Measurements from ENCODE around the gene HIGD1C. TPM values are rescaled to one million over a fixed set of nuclear protein-coding genes. Genes with fewer than 3 reads are reported as not detected.
"Not testable (repeated sequence)": the region's sequence is repeated elsewhere in the genome, so short reads cannot be mapped to it uniquely, and the experiment has no call there.

The HIGD1C gene
- not detected for total RNA-seq
- polyA plus RNA-seq: not detected

DNA sequence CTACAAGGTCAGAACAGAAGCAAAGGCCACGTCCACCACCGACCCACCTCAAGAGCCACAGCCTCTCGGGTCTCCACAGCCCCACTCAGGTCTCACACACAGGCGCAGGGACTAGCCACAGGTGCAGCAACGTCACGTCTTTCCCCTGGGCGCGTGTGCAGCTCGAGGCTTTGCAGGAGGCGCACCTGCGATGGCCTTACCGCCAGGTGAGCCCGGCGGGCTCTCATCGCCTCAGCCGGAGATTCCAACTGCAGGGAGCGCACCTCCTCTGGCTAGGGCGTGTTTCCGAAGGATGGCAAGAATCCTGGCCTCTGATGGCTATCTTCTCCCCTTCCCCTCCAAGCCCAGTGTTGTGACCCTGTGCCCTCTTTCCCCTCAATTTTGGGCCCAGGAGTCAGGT is at the start of gene HIGD1C:
TSS of gene HIGD1C (plus strand) at position 35 of the 400 bp plus-strand sequence. CDS start 1,455 bp downstream, outside the sequence.
- Histone ChIP-seq H3K36me3 (ENCODE audit: control insufficient read depth, insufficient read depth, low read length) (no peaks in the 10 kb centered on the region), H3K9me3 (ENCODE audit: control insufficient read depth in 2 of 2, low read length in 2 of 2) (no peaks in the 10 kb centered on the region), H3K27ac (ENCODE audit: insufficient read depth, low read length, poor library complexity, severe bottlenecking) (no peak within 1 kb of the TSS), H3K27me3 (ENCODE audit: control insufficient read depth, insufficient read depth, low read length) (no peaks in the 10 kb centered on the region), H3K4me1 (ENCODE audit: control insufficient read depth, insufficient read depth, low read length, poor library complexity, severe bottlenecking) (no peaks in the 10 kb centered on the region), H3K4me3 (ENCODE audit: low read depth, low read length) (no peak within 1 kb of the TSS)
- Mint-ChIP-seq H3K27ac (no peak within 1 kb of the TSS), H3K4me1 (no peaks in the 10 kb centered on the region), H3K4me3 (no peak within 1 kb of the TSS), H3K9me3 (no peaks in the 10 kb centered on the region), H3K27me3 (no peaks in the 10 kb centered on the region), H3K36me3 (peaks cover 6% of the 10 kb centered on the region)
- no peak for ATAC-seq (ENCODE audit: low read depth in 2 of 2)
- no peak for DNase-seq

- Mint-ChIP-seq H3K9me3 (peaks cover 0 to 17% (median 9%) of the 10 kb centered on the region in 7 donors), H3K36me3 (peaks cover 12% of the 10 kb centered on the region)
- not testable (repeated sequence) for ATAC-seq (ENCODE audit: low read depth in 2 of 2); DNase-seq; H3K9me3 ChIP-seq (ENCODE audit: control insufficient read depth in 2 of 2, low read length in 2 of 2); H3K27ac ChIP-seq (ENCODE audit: insufficient read depth, low read length, poor library complexity, severe bottlenecking); H3K4me1 ChIP-seq (ENCODE audit: control insufficient read depth, insufficient read depth, low read length, poor library complexity, severe bottlenecking); H3K27ac Mint-ChIP-seq; H3K27me3 ChIP-seq (ENCODE audit: control insufficient read depth, insufficient read depth, low read length); H3K4me3 ChIP-seq (ENCODE audit: low read depth, low read length); H3K4me1 Mint-ChIP-seq; H3K36me3 ChIP-seq (ENCODE audit: control insufficient read depth, insufficient read depth, low read length); H3K4me3 Mint-ChIP-seq; H3K27me3 Mint-ChIP-seq
Observed at GRCh38 chr12:50908479-50908878, 43.9 kb upstream of the HIGD1C start.

GRCh38 chr12:50912361-50912760 is 40.0 kb upstream of the HIGD1C start:
- not testable (repeated sequence) for ATAC-seq (ENCODE audit: low read depth in 2 of 2); H3K4me1 Mint-ChIP-seq; H3K4me3 ChIP-seq (ENCODE audit: low read depth, low read length); DNase-seq; H3K27ac ChIP-seq (ENCODE audit: insufficient read depth, low read length, poor library complexity, severe bottlenecking); H3K27ac Mint-ChIP-seq; H3K27me3 ChIP-seq (ENCODE audit: control insufficient read depth, insufficient read depth, low read length); H3K27me3 Mint-ChIP-seq; H3K36me3 ChIP-seq (ENCODE audit: control insufficient read depth, insufficient read depth, low read length); H3K4me1 ChIP-seq (ENCODE audit: control insufficient read depth, insufficient read depth, low read length, poor library complexity, severe bottlenecking); H3K4me3 Mint-ChIP-seq
- peaks cover 0 to 41% (median 24%) of the 10 kb centered on the region in 7 donors for H3K9me3 Mint-ChIP-seq
- peaks cover 15 to 19% of the 10 kb centered on the region in 2 experiments for H3K9me3 ChIP-seq (ENCODE audit: control insufficient read depth in 2 of 2, low read length in 2 of 2)
- H3K36me3 Mint-ChIP-seq: peaks cover 15% of the 10 kb centered on the region

DNA sequence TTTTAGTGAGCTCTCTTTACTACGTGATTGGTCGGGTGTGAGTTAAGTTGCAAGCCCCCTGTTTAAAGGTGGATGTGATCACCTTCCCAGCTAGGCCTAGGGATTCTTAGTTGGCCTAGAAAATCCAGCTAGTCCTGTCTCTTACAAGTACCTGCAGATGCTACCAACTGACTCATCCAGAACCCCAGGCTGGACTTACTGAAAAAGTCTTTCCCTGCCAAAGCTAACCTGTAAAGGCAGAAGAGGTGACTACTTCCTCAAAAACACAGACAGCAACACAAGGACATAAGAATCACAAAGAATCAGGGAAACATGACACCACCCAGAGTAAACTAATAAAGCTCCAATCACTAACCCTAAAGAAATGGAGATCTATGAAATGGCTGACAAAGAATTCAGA is 39.1 kb upstream of the HIGD1C start:
- no peak overlapping the region for H3K4me3 Mint-ChIP-seq
- peaks cover 0 to 47% (median 27%) of the 10 kb centered on the region in 7 donors for H3K9me3 Mint-ChIP-seq
- peaks cover 11% of the 10 kb centered on the region for H3K27me3 Mint-ChIP-seq
- H3K36me3 Mint-ChIP-seq: peaks cover 15% of the 10 kb centered on the region
- H3K4me1 Mint-ChIP-seq: no peaks in the 10 kb centered on the region
- no peaks in the 10 kb centered on the region for H3K4me1 ChIP-seq (ENCODE audit: control insufficient read depth, insufficient read depth, low read length, poor library complexity, severe bottlenecking)
- ATAC-seq (ENCODE audit: low read depth in 2 of 2): no peak
- H3K27ac ChIP-seq (ENCODE audit: insufficient read depth, low read length, poor library complexity, severe bottlenecking): no peak overlapping the region
- peaks cover 15 to 19% of the 10 kb centered on the region in 2 experiments for H3K9me3 ChIP-seq (ENCODE audit: control insufficient read depth in 2 of 2, low read length in 2 of 2)
- no peak overlapping the region for H3K4me3 ChIP-seq (ENCODE audit: low read depth, low read length)
- DNase-seq: no peak
- H3K27ac Mint-ChIP-seq: no peak overlapping the region
- H3K36me3 ChIP-seq (ENCODE audit: control insufficient read depth, insufficient read depth, low read length): no peaks in the 10 kb centered on the region
- H3K27me3 ChIP-seq (ENCODE audit: control insufficient read depth, insufficient read depth, low read length): no peaks in the 10 kb centered on the region

DNA sequence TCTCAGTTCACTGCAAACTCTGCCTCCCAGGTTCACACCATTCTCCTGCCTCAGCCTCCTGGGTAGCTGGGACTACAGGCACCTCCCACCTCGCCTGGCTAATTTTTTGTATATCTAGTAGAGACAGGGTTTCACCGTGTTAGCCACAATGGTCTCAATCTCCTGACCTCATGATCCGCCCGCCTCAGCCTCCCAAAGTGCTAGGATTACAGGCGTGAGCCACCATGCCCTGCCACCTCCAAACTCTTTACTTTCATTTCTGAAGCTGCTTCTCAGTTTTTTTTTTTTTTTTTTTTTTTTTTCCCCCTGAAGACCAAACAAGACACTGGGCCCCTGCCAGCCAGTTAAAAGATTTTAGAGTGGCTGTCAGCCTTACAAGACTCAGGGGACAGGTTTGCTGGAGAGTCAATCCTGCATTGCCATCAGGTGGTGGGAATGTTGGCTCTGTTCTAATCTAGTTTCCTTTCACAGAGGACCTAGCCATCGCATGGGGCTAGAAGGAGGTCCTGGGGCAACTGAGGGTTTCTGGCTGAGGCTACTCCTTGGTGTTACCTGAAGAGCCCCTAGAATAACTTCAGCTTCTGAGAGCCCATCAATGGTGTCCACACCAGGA is 37.4 kb upstream of the HIGD1C start:
- no peaks in the 10 kb centered on the region for H3K4me1 ChIP-seq (ENCODE audit: control insufficient read depth, insufficient read depth, low read length, poor library complexity, severe bottlenecking)
- Mint-ChIP-seq H3K36me3 (peaks cover 15% of the 10 kb centered on the region), H3K9me3 (peaks cover 0 to 47% (median 27%) of the 10 kb centered on the region in 7 donors), H3K27ac (no peak overlapping the region), H3K4me1 (peaks cover 0 to under 1% (median 0%) of the 10 kb centered on the region in 4 donors), H3K27me3 (peaks cover 13% of the 10 kb centered on the region), H3K4me3 (no peak overlapping the region)
- no peaks in the 10 kb centered on the region for H3K36me3 ChIP-seq (ENCODE audit: control insufficient read depth, insufficient read depth, low read length)
- peaks cover 15 to 19% of the 10 kb centered on the region in 2 experiments for H3K9me3 ChIP-seq (ENCODE audit: control insufficient read depth in 2 of 2, low read length in 2 of 2)
- DNase-seq (no peak), ATAC-seq (ENCODE audit: low read depth in 2 of 2) (no peak)
- H3K4me3 ChIP-seq (ENCODE audit: low read depth, low read length): no peak overlapping the region
- no peak overlapping the region for H3K27ac ChIP-seq (ENCODE audit: insufficient read depth, low read length, poor library complexity, severe bottlenecking)
- no peaks in the 10 kb centered on the region for H3K27me3 ChIP-seq (ENCODE audit: control insufficient read depth, insufficient read depth, low read length)

DNA sequence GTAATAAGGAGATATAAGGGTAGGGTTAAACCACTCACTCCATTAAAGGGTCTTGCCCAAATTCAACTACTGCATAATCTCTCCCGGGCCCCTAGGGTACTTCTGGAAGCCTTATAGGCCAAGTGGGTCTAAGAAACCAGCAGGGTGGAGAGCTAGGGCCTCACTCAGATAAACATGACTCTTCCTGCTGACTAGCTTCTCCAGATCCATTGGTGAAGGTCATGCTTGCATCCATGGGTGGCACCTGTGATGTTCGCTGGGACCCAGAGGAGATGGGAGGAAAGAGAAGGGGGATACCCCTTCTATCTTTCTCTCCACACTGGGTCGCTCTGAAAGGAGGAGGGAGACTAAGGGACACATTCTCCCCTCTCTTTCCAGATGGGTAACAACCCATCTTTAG is 36.1 kb upstream of the HIGD1C start:
- H3K27me3 Mint-ChIP-seq: peaks cover 16% of the 10 kb centered on the region
- ATAC-seq (ENCODE audit: low read depth in 2 of 2) (no peak), DNase-seq (no peak)
- H3K27me3 ChIP-seq (ENCODE audit: control insufficient read depth, insufficient read depth, low read length): no peaks in the 10 kb centered on the region
- no peak overlapping the region for H3K4me3 Mint-ChIP-seq
- H3K9me3 Mint-ChIP-seq: peaks cover 0 to 44% (median 23%) of the 10 kb centered on the region in 7 donors
- H3K27ac Mint-ChIP-seq: peak overlapping the region in 1 of 3 donors; percentile 38
- H3K4me1 Mint-ChIP-seq: peaks cover 0 to 2% (median 0%) of the 10 kb centered on the region in 4 donors
- H3K27ac ChIP-seq (ENCODE audit: insufficient read depth, low read length, poor library complexity, severe bottlenecking): no peak overlapping the region
- no peaks in the 10 kb centered on the region for H3K36me3 ChIP-seq (ENCODE audit: control insufficient read depth, insufficient read depth, low read length)
- peaks cover 11% of the 10 kb centered on the region for H3K36me3 Mint-ChIP-seq
- H3K9me3 ChIP-seq (ENCODE audit: control insufficient read depth in 2 of 2, low read length in 2 of 2): peaks cover 14 to 19% of the 10 kb centered on the region in 2 experiments
- no peaks in the 10 kb centered on the region for H3K4me1 ChIP-seq (ENCODE audit: control insufficient read depth, insufficient read depth, low read length, poor library complexity, severe bottlenecking)
- H3K4me3 ChIP-seq (ENCODE audit: low read depth, low read length): no peak overlapping the region

- Mint-ChIP-seq H3K4me1 (peaks cover 0 to 10% (median 7%) of the 10 kb centered on the region in 4 donors), H3K27me3 (peaks cover 9% of the 10 kb centered on the region), H3K4me3 (no peak overlapping the region), H3K36me3 (peaks cover under 1% of the 10 kb centered on the region), H3K9me3 (peaks cover 0 to 27% (median 14%) of the 10 kb centered on the region in 7 donors), H3K27ac (no peak overlapping the region)
- no peaks in the 10 kb centered on the region for H3K27me3 ChIP-seq (ENCODE audit: control insufficient read depth, insufficient read depth, low read length)
- no peak overlapping the region for H3K27ac ChIP-seq (ENCODE audit: insufficient read depth, low read length, poor library complexity, severe bottlenecking)
- H3K36me3 ChIP-seq (ENCODE audit: control insufficient read depth, insufficient read depth, low read length): no peaks in the 10 kb centered on the region
- ATAC-seq (ENCODE audit: low read depth in 2 of 2) (no peak), DNase-seq (peak in 1 of 3 donors; percentile 19)
- H3K4me1 ChIP-seq (ENCODE audit: control insufficient read depth, insufficient read depth, low read length, poor library complexity, severe bottlenecking): peaks cover 6% of the 10 kb centered on the region
- no peak overlapping the region for H3K4me3 ChIP-seq (ENCODE audit: low read depth, low read length)
- peaks cover 9 to 12% of the 10 kb centered on the region in 2 experiments for H3K9me3 ChIP-seq (ENCODE audit: control insufficient read depth in 2 of 2, low read length in 2 of 2)
Observed at GRCh38 chr12:50918584-50919316, 33.6 kb upstream of the HIGD1C start.
